RCC 7860 (cell line): Measurements from ENCODE around the gene NR6A1.

Source experiments
- DNase-seq: peaks from one replicate; pipeline ENCODE4 v3.0.0-alpha.2; 2015; ENCODE audit warnings: low spot score
- FAIRE-seq: peaks from 2 replicates; lab custom pipeline; 2012; peaks lifted over from hg19 to GRCh38; lab: Jason Lieb, UNC

Gene NR6A1

GRCh38 chr9:124797343-124798103, 26.4 kb upstream of the NR6A1 start:
- DNase-seq (no peak), FAIRE-seq (no peak)

- DNase-seq: no peak
- FAIRE-seq: no peak
Measured at GRCh38 chr9:124795881-124796431, 24.8 kb upstream of the NR6A1 start.

GRCh38 chr9:124794902-124795491, 23.9 kb upstream of the NR6A1 start:
- no peak for FAIRE-seq
- DNase-seq: no peak

GRCh38 chr9:124793015-124793541, 22.0 kb upstream of the NR6A1 start:
- FAIRE-seq (no peak), DNase-seq (no peak)

- FAIRE-seq: no peak
Measured at GRCh38 chr9:124792257-124793014, 21.3 kb upstream of the NR6A1 start.

GRCh38 chr9:124790801-124791505, 19.8 kb upstream of the NR6A1 start:
- FAIRE-seq: no peak
- no peak for DNase-seq

More at GRCh38 chr9:124792257-124793014, 21.3 kb upstream of the NR6A1 start:
- DNase-seq: no peak

GRCh38 chr9:124790301-124790700, 19.2 kb upstream of the NR6A1 start:
- DNase-seq (no peak), FAIRE-seq (no peak)

GRCh38 chr9:124789531-124789930, 18.4 kb upstream of the NR6A1 start:
- FAIRE-seq: no peak
- DNase-seq: no peak

GRCh38 chr9:124788542-124789217, 17.6 kb upstream of the NR6A1 start:
- no peak for FAIRE-seq
- no peak for DNase-seq

- no peak for DNase-seq
- no peak for FAIRE-seq
Measured at GRCh38 chr9:124786881-124787573, 15.9 kb upstream of the NR6A1 start.

- FAIRE-seq (no peak), DNase-seq (no peak)
Measured at GRCh38 chr9:124784509-124784908, 13.4 kb upstream of the NR6A1 start.

GRCh38 chr9:124783830-124784229, 12.7 kb upstream of the NR6A1 start:
- DNase-seq: no peak
- FAIRE-seq: no peak

GRCh38 chr9:124782661-124783574, 11.8 kb upstream of the NR6A1 start:
- FAIRE-seq (no peak), DNase-seq (no peak)

GRCh38 chr9:124781967-124782660, 11.0 kb upstream of the NR6A1 start:
- DNase-seq (no peak), FAIRE-seq (no peak)

- FAIRE-seq (no peak), DNase-seq (no peak)
Measured at GRCh38 chr9:124780757-124781151, 9.6 kb upstream of the NR6A1 start.

GRCh38 chr9:124780060-124780756, 9.1 kb upstream of the NR6A1 start:
- DNase-seq (no peak), FAIRE-seq (no peak)

- DNase-seq: peak; percentile 67
- FAIRE-seq: no peak
Measured at GRCh38 chr9:124779368-124780059, 8.4 kb upstream of the NR6A1 start.
